GM23248 (cell line): ENCODE data around the gene LCE1A. TPM values are rescaled to one million over a fixed set of nuclear protein-coding genes. Genes with fewer than 3 reads are reported as not detected.

Experiments used
- DNase-seq: peaks from one replicate; pipeline ENCODE4 v3.0.0-alpha.2; 2015
- H2AFZ ChIP-seq: fragments of 200-600 bp; sonication (generic); 2 replicates; pipeline ENCODE4 v1.6.1; 2016; ENCODE audit warnings: antibody characterized with exemption
- H3F3A ChIP-seq: fragments of 200-600 bp; sonication (generic); 2 replicates; pipeline ENCODE4 v1.6.1; 2016; ENCODE audit warnings: mild to moderate bottlenecking, antibody characterized with exemption, mixed run types; ENCODE audit not compliant: insufficient read depth
- H3K27ac ChIP-seq: fragments of 200-600 bp; sonication (generic); 2 replicates; pipeline ENCODE4 v1.5.1; 2016; ENCODE audit warnings: mild to moderate bottlenecking
- H3K27me3 ChIP-seq: fragments of 200-600 bp; sonication (generic); replicated peaks from 2 replicates; pipeline ENCODE4 v1.6.1; 2016; ENCODE audit warnings: mild to moderate bottlenecking; ENCODE audit not compliant: insufficient read depth
- H3K36me3 ChIP-seq: fragments of 200-600 bp; sonication (generic); 2 replicates; pipeline ENCODE4 v1.6.1; 2016; ENCODE audit warnings: low read depth, mild to moderate bottlenecking
- H3K4me1 ChIP-seq: fragments of 200-600 bp; sonication (generic); 2 replicates; pipeline ENCODE4 v1.6.1; 2016; ENCODE audit warnings: mild to moderate bottlenecking; ENCODE audit not compliant: insufficient read depth
- H3K4me2 ChIP-seq: fragments of 200-600 bp; sonication (generic); one replicate; pipeline ENCODE4 v1.6.1; 2016; ENCODE audit warnings: mild to moderate bottlenecking; ENCODE audit not compliant: unreplicated experiment
- H3K4me3 ChIP-seq: fragments of 200-600 bp; sonication (generic); 2 replicates; pipeline ENCODE4 v1.5.1; 2016; ENCODE audit warnings: mild to moderate bottlenecking
- H3K79me2 ChIP-seq: fragments of 200-600 bp; sonication (generic); 2 replicates; pipeline ENCODE4 v1.6.1; 2016; ENCODE audit warnings: mild to moderate bottlenecking; ENCODE audit not compliant: insufficient read depth
- H3K9ac ChIP-seq: fragments of 200-600 bp; sonication (generic); 2 replicates; pipeline ENCODE4 v1.6.1; 2016; ENCODE audit warnings: mild to moderate bottlenecking
- H3K9me2 ChIP-seq: fragments of 200-600 bp; sonication (generic); 2 replicates; pipeline ENCODE4 v1.6.1; 2016; ENCODE audit warnings: mixed run types, mild to moderate bottlenecking, moderate library complexity; ENCODE audit not compliant: insufficient read depth
- H3K9me3 ChIP-seq: fragments of 200-600 bp; sonication (generic); one replicate; pipeline ENCODE4 v1.6.1; 2017; ENCODE audit warnings: low read depth
- H4K20me1 ChIP-seq: fragments of 200-600 bp; sonication (generic); 2 replicates; pipeline ENCODE4 v1.6.0; 2016; ENCODE audit not compliant: insufficient read depth
- EZH2 ChIP-seq: fragments of 200-600 bp; sonication (generic); IDR thresholded peaks from 2 replicates; pipeline ENCODE4 v1.6.1; 2018; ENCODE audit warnings: antibody characterized with exemption, mild to moderate bottlenecking; ENCODE audit not compliant: insufficient read depth, poor library complexity, severe bottlenecking
- EZH2phosphoT487 ChIP-seq: fragments of 200-600 bp; sonication (generic); IDR thresholded peaks from 2 replicates; pipeline ENCODE4 v1.6.1; 2018; ENCODE audit warnings: antibody characterized with exemption, moderate library complexity, mild to moderate bottlenecking, low read depth; ENCODE audit not compliant: insufficient read depth
- WGBS, 2 experiments: methylation state at CpG; one replicate each; pipeline ENCODE4 v1.1.6; 2015 to 2017; ENCODE audit warnings: low lambda C conversion rate in 2 of 2, low coverage in 1 of 2; ENCODE audit errors: missing lambda C conversion rate in 2 of 2; 5-methylcytosine and 5-hydroxymethylcytosine counted together
- in situ Hi-C: fragments of 300-500 bp; cut with MboI; formaldehyde crosslinking; loops from 2 replicates; pipeline ENCODE4 v1.15.0; 2020
- polyA plus RNA-seq: library from polyadenylated mRNA; unstranded; fragments of >200 nt; fragmentation: Nextera tagmentation; extraction: Ambion mirVana; gene quantifications from 2 replicates; pipeline ENCODE4 v1.2.1, GENCODE V29; 2016
- total RNA-seq: library from RNA; depleted of rRNA; stranded (reverse); fragments of >200 nt; shearing (Covaris generic); gene quantifications from 2 replicates; pipeline ENCODE4 v1.2.3, GENCODE V29; 2014; rRNA removed

LCE1A gene
- not detected in 2 replicates for total RNA-seq
- not detected in 2 replicates for polyA plus RNA-seq

DNA sequence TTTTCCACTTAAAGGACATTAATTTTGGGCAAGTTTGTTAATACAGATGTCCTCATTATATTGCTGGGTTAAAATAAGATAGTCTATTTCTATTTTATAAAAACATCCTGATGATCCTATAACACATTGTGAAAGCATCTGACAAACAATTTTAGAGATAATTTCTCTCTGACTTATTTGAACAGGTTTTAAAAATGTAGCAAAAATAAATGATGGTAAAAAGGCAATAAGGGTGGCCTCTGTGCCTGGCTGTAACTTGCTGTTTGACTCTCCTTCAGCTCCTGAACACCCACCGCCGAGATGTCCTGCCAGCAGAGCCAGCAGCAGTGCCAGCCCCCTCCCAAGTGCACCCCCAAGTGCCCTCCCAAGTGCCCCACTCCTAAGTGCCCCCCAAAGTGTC lies at the start of gene LCE1A:
Gene LCE1A (plus strand): TSS at position 301 of the 400 bp plus-strand sequence. CDS start 0 bp downstream, at position 301.
- Histone ChIP-seq H3K79me2 (no peaks in the 10 kb centered on the region), H3K9me3 (no peaks in the 10 kb centered on the region), H4K20me1 (no peaks in the 10 kb centered on the region), H3K9ac (no peak within 1 kb of the TSS), H3K4me1 (no peaks in the 10 kb centered on the region), H3F3A (no peaks in the 10 kb centered on the region), H3K27ac (no peak within 1 kb of the TSS), H3K4me3 (no peak within 1 kb of the TSS), H3K36me3 (no peaks in the 10 kb centered on the region), H3K9me2 (no peaks in the 10 kb centered on the region), H3K27me3 (peaks cover 11% of the 10 kb centered on the region), H2AFZ (no peak within 1 kb of the TSS), H3K4me2 (no peak within 1 kb of the TSS)
- TF ChIP-seq EZH2phosphoT487 (no peak), EZH2 (no peak)
- no peak for DNase-seq
- in situ Hi-C loops: no loop called here
- WGBS, 2 experiments: 28 to 63% methylated on average over 2 of the region's 2 CpGs

GRCh38 chr1:152777510-152778137 lies 49.6 kb upstream of the LCE1A start:
- WGBS, 2 experiments: 51 to 58% methylated on average over 4 of the region's 4 CpGs
- TF ChIP-seq EZH2 (no peak), EZH2phosphoT487 (no peak)
- H3K4me1 ChIP-seq: peaks cover 5% of the 10 kb centered on the region; the same call in 1 of the 2 replicates
- no peak overlapping the region for H3K4me3 ChIP-seq
- no peak overlapping the region for H3K27ac ChIP-seq
- DNase-seq: peak; percentile 32
- H2AFZ ChIP-seq: no peak overlapping the region
- no peaks in the 10 kb centered on the region for H3K27me3 ChIP-seq
- peaks cover 7% of the 10 kb centered on the region; the same call in 1 of the 2 replicates for H3F3A ChIP-seq
- no peaks in the 10 kb centered on the region for H4K20me1 ChIP-seq
- no peaks in the 10 kb centered on the region for H3K79me2 ChIP-seq
- H3K36me3 ChIP-seq: no peaks in the 10 kb centered on the region
- no peaks in the 10 kb centered on the region for H3K9me3 ChIP-seq
- no peak overlapping the region for H3K4me2 ChIP-seq
- in situ Hi-C loops: no loop called here
- no peaks in the 10 kb centered on the region for H3K9me2 ChIP-seq
- no peak overlapping the region for H3K9ac ChIP-seq

GRCh38 chr1:152783095-152783494 lies 44.2 kb upstream of the LCE1A start:
- TF ChIP-seq EZH2: no peak
- no peak for TF ChIP-seq EZH2phosphoT487
- no peaks in the 10 kb centered on the region for H4K20me1 ChIP-seq
- no peak for DNase-seq

GRCh38 chr1:152786077-152786476 lies 41.2 kb upstream of the LCE1A start, which contains the start of gene LCE1E:
Gene LCE1E, plus strand, starts transcription at chr1:152786257. Its CDS starts 1,043 bp downstream, at chr1:152787300.
- H3K36me3 ChIP-seq: no peaks in the 10 kb centered on the region
- DNase-seq: no peak
- in situ Hi-C loops: no loop called here
- no peaks in the 10 kb centered on the region for H3K9me2 ChIP-seq
- H3K4me2 ChIP-seq: no peak within 1 kb of the TSS
- no peak within 1 kb of the TSS for H3K27ac ChIP-seq
- H3F3A ChIP-seq: peaks cover 9% of the 10 kb centered on the region; the same call in 1 of the 2 replicates
- no peak within 1 kb of the TSS for H3K4me3 ChIP-seq
- no peak within 1 kb of the TSS for H3K9ac ChIP-seq
- no peak within 1 kb of the TSS for H2AFZ ChIP-seq
- no peak for TF ChIP-seq EZH2
- no peak for TF ChIP-seq EZH2phosphoT487
- no peaks in the 10 kb centered on the region for H3K27me3 ChIP-seq
- peaks cover 5% of the 10 kb centered on the region; the same call in 1 of the 2 replicates for H3K4me1 ChIP-seq
- H3K79me2 ChIP-seq: no peaks in the 10 kb centered on the region
- 21 to 22% methylated on average over 2 of the region's 2 CpGs for WGBS, 2 experiments
- no peaks in the 10 kb centered on the region for H3K9me3 ChIP-seq
- no peaks in the 10 kb centered on the region for H4K20me1 ChIP-seq

More at GRCh38 chr1:152783095-152783494, 44.2 kb upstream of the LCE1A start:
- Histone ChIP-seq H3K4me1 (peaks cover 5% of the 10 kb centered on the region; the same call in 1 of the 2 replicates), H2AFZ (no peak overlapping the region), H3K27me3 (no peaks in the 10 kb centered on the region), H3K9me3 (no peaks in the 10 kb centered on the region), H3K36me3 (no peaks in the 10 kb centered on the region), H3F3A (peaks cover 9% of the 10 kb centered on the region; the same call in 1 of the 2 replicates), H3K4me2 (no peak overlapping the region), H3K9ac (no peak overlapping the region), H3K4me3 (no peak overlapping the region), H3K79me2 (no peaks in the 10 kb centered on the region), H3K9me2 (no peaks in the 10 kb centered on the region), H3K27ac (no peak overlapping the region)
- in situ Hi-C loops: no loop called here
- WGBS, 2 experiments: 22 to 36% methylated on average over 2 of the region's 2 CpGs
